ENCODE data around the gene CDC25B. TPM values are rescaled to one million over a fixed set of nuclear protein-coding genes. Genes with fewer than 3 reads are reported as not detected.

The CDC25B gene
- total and polyA plus RNA-seq, 2 experiments from 2014 or later = 18.2 to 20.1 TPM

DNA sequence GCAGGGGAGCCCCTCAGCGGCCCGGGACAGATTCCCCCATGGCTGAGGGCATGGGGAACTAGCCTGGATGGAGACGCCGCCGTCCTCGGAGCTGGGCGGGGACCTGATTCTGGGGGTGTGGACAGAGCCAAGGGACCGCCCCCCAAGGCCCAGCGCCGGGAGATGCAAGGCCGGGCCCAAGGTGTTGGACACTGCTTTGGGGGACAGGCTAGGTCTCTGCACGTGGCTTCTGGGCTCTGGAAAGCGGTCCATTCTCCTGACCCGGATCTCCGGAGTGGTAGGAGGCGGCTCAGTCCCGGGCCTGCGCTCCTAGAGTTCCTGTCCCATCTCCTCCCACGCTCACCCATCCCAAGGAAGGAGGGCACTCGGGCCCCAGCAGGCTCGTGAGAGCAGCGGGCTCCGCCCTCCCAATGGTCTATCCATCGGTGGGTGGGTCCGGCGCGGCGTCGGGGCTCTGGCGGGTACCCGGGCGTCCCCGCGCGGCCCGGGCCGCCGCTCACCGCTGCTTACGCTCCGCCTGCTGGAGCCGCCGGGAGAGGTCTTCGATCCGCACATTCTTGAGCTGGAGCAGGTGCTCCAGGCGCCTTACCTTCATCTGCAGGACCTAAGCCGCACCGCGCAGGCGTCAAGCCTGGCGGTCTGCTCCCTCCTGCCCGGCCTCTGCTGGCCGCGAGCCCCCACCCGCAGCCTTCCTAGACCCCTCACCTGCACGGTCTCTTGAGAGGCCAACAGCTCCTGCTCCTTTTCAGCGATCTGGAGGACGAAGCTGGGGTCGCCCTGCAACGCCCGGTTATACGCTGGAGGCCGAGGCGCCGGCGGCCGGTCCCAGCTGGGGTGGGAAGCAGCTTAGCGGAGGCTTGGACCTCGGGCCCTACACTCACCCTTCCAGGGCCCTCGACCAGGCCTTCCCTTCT, 18.1 kb upstream of the CDC25B start:
- Histone ChIP-seq H3K36me3 (ENCODE audit: low read depth) (no peaks in the 10 kb centered on the region), H3F3A (ENCODE audit: insufficient read depth) (peaks cover 22% of the 10 kb centered on the region), H3K9ac (peak overlapping the region; percentile 68), H3K9me3 (ENCODE audit: low read depth) (no peaks in the 10 kb centered on the region), H3K4me2 (ENCODE audit: unreplicated experiment) (peak overlapping the region; percentile 87), H3K4me3 (peak overlapping the region; percentile 78), H3K27ac (no peak overlapping the region), H4K20me1 (ENCODE audit: insufficient read depth) (no peaks in the 10 kb centered on the region), H3K9me2 (ENCODE audit: insufficient read depth) (no peaks in the 10 kb centered on the region), H3K4me1 (ENCODE audit: insufficient read depth) (no peaks in the 10 kb centered on the region), H3K79me2 (ENCODE audit: insufficient read depth) (peaks cover 7% of the 10 kb centered on the region), H3K27me3 (replicated peaks; ENCODE audit: insufficient read depth) (no peaks in the 10 kb centered on the region), H2AFZ (peak overlapping the region; percentile 87)
- DNase-seq = peak; percentile 80
- in situ Hi-C loops (cut with MboI) = no loop called here
- whole genome bisulfite sequencing, 2 experiments (ENCODE audit: low coverage in 1 of 2, low lambda C conversion rate in 2 of 2, missing lambda C conversion rate in 2 of 2) = 5 to 7% methylated on average over 58 to 60 of the region's 70 CpGs
- TF ChIP-seq EZH2 (IDR thresholded peaks at IDR 0.05; ENCODE audit: insufficient read depth, poor library complexity, severe bottlenecking) (no peak), EZH2phosphoT487 (IDR thresholded peaks at IDR 0.05; ENCODE audit: insufficient read depth, low read depth) (no peak)

DNA sequence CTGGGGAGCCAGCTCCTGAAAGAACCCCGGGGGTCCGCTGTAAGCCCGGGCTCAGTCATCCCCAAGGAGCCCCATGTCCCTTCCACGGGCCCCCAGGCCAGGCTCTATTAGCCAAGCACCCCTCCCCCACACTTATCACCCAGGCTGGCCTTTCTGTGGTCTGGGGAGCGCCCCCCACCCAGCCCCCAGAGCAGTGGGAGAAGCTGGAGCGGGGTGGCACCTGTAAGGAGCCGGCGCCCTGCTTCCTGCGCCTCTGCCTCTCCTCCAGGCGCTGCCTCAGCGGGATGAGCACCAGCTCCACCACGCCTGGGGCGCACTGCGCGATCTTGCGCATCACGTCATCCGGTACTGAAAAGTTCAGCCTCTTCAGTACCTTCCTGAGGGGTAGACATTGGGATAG, 17.1 kb upstream of the CDC25B start:
- in situ Hi-C loops (cut with MboI) = no loop called here
- no peaks in the 10 kb centered on the region; the same call in 1 of the 2 replicates for H4K20me1 ChIP-seq (ENCODE audit: insufficient read depth)

DNA sequence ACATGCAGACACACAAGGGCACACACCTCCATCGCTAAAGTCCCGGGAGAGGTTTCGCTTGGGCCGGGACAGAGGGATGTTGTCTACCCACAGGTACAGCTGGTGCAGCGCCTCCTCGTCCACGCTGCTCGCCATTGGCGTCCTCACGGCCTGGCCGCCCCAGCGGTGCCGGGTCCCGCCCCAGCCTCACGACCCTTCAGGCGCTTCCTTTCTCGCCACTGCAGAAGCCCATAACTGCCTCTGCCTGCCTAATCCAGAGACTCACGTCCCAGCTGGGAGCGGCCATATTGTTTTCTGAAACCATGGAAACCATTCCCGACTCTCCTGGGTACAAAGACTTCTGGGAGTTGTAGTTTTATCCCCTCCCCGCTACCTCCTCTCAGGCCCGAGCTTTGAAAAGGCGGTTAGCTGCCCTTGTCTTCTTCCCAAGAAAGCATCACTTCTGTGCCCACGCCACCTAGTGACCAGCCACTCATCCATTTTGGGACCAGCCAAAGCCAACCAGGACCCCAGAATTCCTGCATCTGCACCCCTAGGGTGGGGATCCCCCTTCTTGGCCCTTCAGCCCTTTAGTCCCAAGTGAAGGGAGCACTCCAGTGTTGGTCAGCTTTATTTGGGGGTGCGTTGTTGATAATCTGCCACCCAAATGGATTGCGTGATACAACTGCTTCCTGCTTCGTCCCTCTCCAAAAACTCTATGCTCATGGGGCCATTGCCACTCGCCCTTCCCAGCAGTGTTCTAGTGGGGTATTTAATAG, 14.8 kb upstream of the CDC25B start, which contains the start of gene SPEF1:
TSS of gene SPEF1 (minus strand) at position 296 of the 758 bp plus-strand sequence. CDS start at position 135, 161 bp downstream.
- Histone ChIP-seq H4K20me1 (ENCODE audit: insufficient read depth) (no peaks in the 10 kb centered on the region; the same call in 1 of the 2 replicates), H3K9ac (peak within 1 kb of the TSS; percentile 68), H3K79me2 (ENCODE audit: insufficient read depth) (peaks cover 38% of the 10 kb centered on the region), H2AFZ (peak within 1 kb of the TSS; percentile 25; the same call in 1 of the 2 replicates), H3K27ac (peak within 1 kb of the TSS; percentile 62), H3K4me3 (peak within 1 kb of the TSS; percentile 72), H3K36me3 (ENCODE audit: low read depth) (no peaks in the 10 kb centered on the region; the same call in 1 of the 2 replicates), H3K27me3 (replicated peaks; ENCODE audit: insufficient read depth) (no peaks in the 10 kb centered on the region), H3K9me2 (ENCODE audit: insufficient read depth) (no peaks in the 10 kb centered on the region), H3K9me3 (ENCODE audit: low read depth) (no peaks in the 10 kb centered on the region), H3K4me1 (ENCODE audit: insufficient read depth) (peaks cover 12% of the 10 kb centered on the region), H3K4me2 (ENCODE audit: unreplicated experiment) (peak within 1 kb of the TSS; percentile 78), H3F3A (ENCODE audit: insufficient read depth) (peaks cover 26% of the 10 kb centered on the region)
- in situ Hi-C loops (cut with MboI) = no loop called here
- WGBS, 2 experiments (ENCODE audit: low coverage in 1 of 2, low lambda C conversion rate in 2 of 2, missing lambda C conversion rate in 2 of 2) = 13 to 14% methylated on average over 28 of the region's 28 CpGs
- TF ChIP-seq EZH2phosphoT487 (IDR thresholded peaks at IDR 0.05; ENCODE audit: insufficient read depth, low read depth) (no peak), EZH2 (IDR thresholded peaks at IDR 0.05; ENCODE audit: insufficient read depth, poor library complexity, severe bottlenecking) (no peak)
- DNase-seq = peak; percentile 96

More for the DNA sequence above, 17.1 kb upstream of the CDC25B start:
- H3F3A ChIP-seq (ENCODE audit: insufficient read depth) = peaks cover 22% of the 10 kb centered on the region
- no peaks in the 10 kb centered on the region for H3K9me3 ChIP-seq (ENCODE audit: low read depth)
- 39 to 42% methylated on average over 16 to 18 of the region's 18 CpGs for WGBS, 2 experiments (ENCODE audit: low coverage in 1 of 2, low lambda C conversion rate in 2 of 2, missing lambda C conversion rate in 2 of 2)
- H3K9me2 ChIP-seq (ENCODE audit: insufficient read depth) = no peaks in the 10 kb centered on the region
- H3K79me2 ChIP-seq (ENCODE audit: insufficient read depth) = peaks cover 17% of the 10 kb centered on the region
- TF ChIP-seq EZH2 (IDR thresholded peaks at IDR 0.05; ENCODE audit: insufficient read depth, poor library complexity, severe bottlenecking) = no peak
- TF ChIP-seq EZH2phosphoT487 (IDR thresholded peaks at IDR 0.05; ENCODE audit: insufficient read depth, low read depth) = no peak
- no peaks in the 10 kb centered on the region; the same call in 1 of the 2 replicates for H3K4me1 ChIP-seq (ENCODE audit: insufficient read depth)
- no peak overlapping the region for H3K9ac ChIP-seq
- DNase-seq = peak; percentile 38
- no peak overlapping the region for H3K4me3 ChIP-seq
- no peak overlapping the region for H3K4me2 ChIP-seq (ENCODE audit: unreplicated experiment)
- H3K27ac ChIP-seq = no peak overlapping the region
- no peaks in the 10 kb centered on the region for H3K27me3 ChIP-seq (replicated peaks; ENCODE audit: insufficient read depth)
- H2AFZ ChIP-seq = no peak overlapping the region
- H3K36me3 ChIP-seq (ENCODE audit: low read depth) = no peaks in the 10 kb centered on the region

DNA sequence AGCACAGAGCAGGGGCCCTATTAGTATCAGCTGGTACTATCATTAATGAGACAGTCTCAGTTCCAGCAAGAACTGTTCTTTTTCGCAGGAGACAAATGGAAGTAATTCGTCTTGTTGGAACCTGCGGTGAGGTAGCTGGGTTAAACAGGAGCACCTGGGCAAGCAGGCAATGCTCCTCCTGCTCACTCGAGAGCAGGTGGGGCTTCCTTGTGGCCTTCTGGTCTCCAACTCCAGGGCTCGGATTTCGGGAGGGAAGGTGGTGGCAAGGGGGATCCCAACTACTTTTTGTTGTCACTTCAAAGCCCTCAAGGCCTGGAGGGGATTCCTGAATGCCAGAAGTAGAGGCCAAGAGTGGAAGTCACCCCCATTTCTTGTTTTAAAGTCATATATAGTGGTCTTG, 13.5 kb upstream of the CDC25B start:
- no peak overlapping the region for H3K27ac ChIP-seq
- H4K20me1 ChIP-seq (ENCODE audit: insufficient read depth) = no peaks in the 10 kb centered on the region; the same call in 1 of the 2 replicates
- H3K9ac ChIP-seq = no peak overlapping the region
- peaks cover 38% of the 10 kb centered on the region for H3K79me2 ChIP-seq (ENCODE audit: insufficient read depth)
- peaks cover 26% of the 10 kb centered on the region for H3F3A ChIP-seq (ENCODE audit: insufficient read depth)
- no peak overlapping the region for H2AFZ ChIP-seq
- peaks cover 18% of the 10 kb centered on the region for H3K4me1 ChIP-seq (ENCODE audit: insufficient read depth)
- in situ Hi-C loops (cut with MboI) = no loop called here
- no peak overlapping the region for H3K4me2 ChIP-seq (ENCODE audit: unreplicated experiment)
- no peaks in the 10 kb centered on the region; the same call in 1 of the 2 replicates for H3K36me3 ChIP-seq (ENCODE audit: low read depth)
- TF ChIP-seq EZH2 (IDR thresholded peaks at IDR 0.05; ENCODE audit: insufficient read depth, poor library complexity, severe bottlenecking) = no peak
- no peak for TF ChIP-seq EZH2phosphoT487 (IDR thresholded peaks at IDR 0.05; ENCODE audit: insufficient read depth, low read depth)
- no peaks in the 10 kb centered on the region for H3K27me3 ChIP-seq (replicated peaks; ENCODE audit: insufficient read depth)
- H3K4me3 ChIP-seq = no peak overlapping the region
- DNase-seq = no peak
- no peaks in the 10 kb centered on the region for H3K9me2 ChIP-seq (ENCODE audit: insufficient read depth)
- no peaks in the 10 kb centered on the region for H3K9me3 ChIP-seq (ENCODE audit: low read depth)
- 81 to 88% methylated on average over 6 of the region's 6 CpGs for WGBS, 2 experiments (ENCODE audit: low coverage in 1 of 2, low lambda C conversion rate in 2 of 2, missing lambda C conversion rate in 2 of 2)
